ENCODE results near the gene MCUB.
"Not testable (repeated sequence)": the region's sequence is repeated elsewhere in the genome, so short reads cannot be mapped to it uniquely, and the experiment has no call there.

GRCh38 chr4:109678925-109679324 lies 118.9 kb downstream of the MCUB start:
- not testable (repeated sequence) for TF ChIP-seq EZH2 (IDR thresholded peaks at IDR 0.05); POLR2AphosphoS5 (IDR thresholded peaks at IDR 0.05; ENCODE audit: borderline replicate concordance, low read depth, low read length); FOXP2 (optimal IDR thresholded peaks at IDR 0.05; ENCODE audit: control extremely low read depth, extremely low read length, insufficient read depth)
